ENCODE results near the gene ZDHHC16. TPM values are rescaled to one million over a fixed set of nuclear protein-coding genes. Genes with fewer than 3 reads are reported as not detected.

Gene ZDHHC16
- total and polyA plus RNA-seq, 2 donors from 2014 or later: 35.9 to 48.9 TPM

GRCh38 chr10:97442277-97442676 lies 3.7 kb upstream of the ZDHHC16 start:
- Histone ChIP-seq H3K9me3 (ENCODE audit: control insufficient read depth in 2 of 3, insufficient read depth in 1 of 3, low read length in 3 of 3) (no peaks in the 10 kb centered on the region), H3K27ac (ENCODE audit: low read depth in 2 of 2, low read length in 2 of 2) (no peak overlapping the region), H3K27me3 (ENCODE audit: control insufficient read depth, insufficient read depth, low read length) (no peaks in the 10 kb centered on the region), H3K9ac (ENCODE audit: low read length in 3 of 3) (no peak overlapping the region), H3K36me3 (ENCODE audit: control insufficient read depth in 2 of 3, insufficient read depth in 3 of 3, low read length in 3 of 3) (peaks cover 0 to 11% (median 8%) of the 10 kb centered on the region in 3 donors), H3K4me1 (ENCODE audit: control insufficient read depth in 2 of 3, insufficient read depth in 2 of 3, low read depth in 1 of 3, low read length in 3 of 3) (peaks cover 0 to 13% (median 5%) of the 10 kb centered on the region in 3 donors), H3K4me3 (ENCODE audit: low read length in 3 of 3) (no peak overlapping the region)
- no peak for TF ChIP-seq CTCF (IDR thresholded peaks at IDR 0.05; ENCODE audit: borderline replicate concordance, extremely low read depth, insufficient read depth)
- DNase-seq (no peak), FAIRE-seq (no peak)
- intact Hi-C loops (cut with DNase I): no loop called here

- H3K9ac ChIP-seq (ENCODE audit: low read length in 3 of 3): no peak overlapping the region
- DNase-seq (no peak), FAIRE-seq (no peak)
- no peaks in the 10 kb centered on the region for H3K27me3 ChIP-seq (ENCODE audit: control insufficient read depth, insufficient read depth, low read length)
- H3K4me3 ChIP-seq (ENCODE audit: low read length in 3 of 3): no peak overlapping the region
- intact Hi-C loops (cut with DNase I): no loop called here
- peaks cover 0 to 16% (median 10%) of the 10 kb centered on the region in 3 donors for H3K4me1 ChIP-seq (ENCODE audit: control insufficient read depth in 2 of 3, insufficient read depth in 2 of 3, low read depth in 1 of 3, low read length in 3 of 3)
- TF ChIP-seq CTCF (IDR thresholded peaks at IDR 0.05; ENCODE audit: borderline replicate concordance, extremely low read depth, insufficient read depth): no peak
- no peaks in the 10 kb centered on the region for H3K9me3 ChIP-seq (ENCODE audit: control insufficient read depth in 2 of 3, insufficient read depth in 1 of 3, low read length in 3 of 3)
- no peak overlapping the region for H3K27ac ChIP-seq (ENCODE audit: low read depth in 2 of 2, low read length in 2 of 2)
- peaks cover 0 to 5% (median 1%) of the 10 kb centered on the region in 3 donors for H3K36me3 ChIP-seq (ENCODE audit: control insufficient read depth in 2 of 3, insufficient read depth in 3 of 3, low read length in 3 of 3)
Measured at GRCh38 chr10:97444212-97444611, 1.8 kb upstream of the ZDHHC16 start.

- no peaks in the 10 kb centered on the region for H3K27me3 ChIP-seq (ENCODE audit: control insufficient read depth, insufficient read depth, low read length)
- peak overlapping the region; percentile 82 to 93 (median 84) for H3K9ac ChIP-seq (ENCODE audit: low read length in 3 of 3)
- peak overlapping the region; percentile 2 to 69 for H3K27ac ChIP-seq (ENCODE audit: low read depth in 2 of 2, low read length in 2 of 2)
- no peak for FAIRE-seq
- intact Hi-C loops (cut with DNase I): no loop called here
- TF ChIP-seq CTCF (IDR thresholded peaks at IDR 0.05; ENCODE audit: borderline replicate concordance, extremely low read depth, insufficient read depth): no peak
- no peaks in the 10 kb centered on the region for H3K9me3 ChIP-seq (ENCODE audit: control insufficient read depth in 2 of 3, insufficient read depth in 1 of 3, low read length in 3 of 3)
- peaks cover 0 to 5% (median 0%) of the 10 kb centered on the region in 3 donors for H3K36me3 ChIP-seq (ENCODE audit: control insufficient read depth in 2 of 3, insufficient read depth in 3 of 3, low read length in 3 of 3)
- peak overlapping the region; percentile 94 to 100 (median 97) for H3K4me3 ChIP-seq (ENCODE audit: low read length in 3 of 3)
- no peak for DNase-seq
- peaks cover 0 to 17% (median 10%) of the 10 kb centered on the region in 3 donors for H3K4me1 ChIP-seq (ENCODE audit: control insufficient read depth in 2 of 3, insufficient read depth in 2 of 3, low read depth in 1 of 3, low read length in 3 of 3)
Measured at GRCh38 chr10:97445357-97445721, 636 bp upstream of the ZDHHC16 start.

- no peaks in the 10 kb centered on the region for H3K27me3 ChIP-seq (ENCODE audit: control insufficient read depth, insufficient read depth, low read length)
- FAIRE-seq (no peak), DNase-seq (no peak)
- peaks cover 0 to 13% (median 12%) of the 10 kb centered on the region in 3 donors for H3K4me1 ChIP-seq (ENCODE audit: control insufficient read depth in 2 of 3, insufficient read depth in 2 of 3, low read depth in 1 of 3, low read length in 3 of 3)
- no peaks in the 10 kb centered on the region for H3K9me3 ChIP-seq (ENCODE audit: control insufficient read depth in 2 of 3, insufficient read depth in 1 of 3, low read length in 3 of 3)
- H3K4me3 ChIP-seq (ENCODE audit: low read length in 3 of 3): no peak overlapping the region
- TF ChIP-seq CTCF (IDR thresholded peaks at IDR 0.05; ENCODE audit: borderline replicate concordance, extremely low read depth, insufficient read depth): no peak
- H3K36me3 ChIP-seq (ENCODE audit: control insufficient read depth in 2 of 3, insufficient read depth in 3 of 3, low read length in 3 of 3): peaks cover 0 to 3% (median 2%) of the 10 kb centered on the region in 3 donors
- no peak overlapping the region for H3K27ac ChIP-seq (ENCODE audit: low read depth in 2 of 2, low read length in 2 of 2)
- intact Hi-C loops (cut with DNase I): no loop called here
- H3K9ac ChIP-seq (ENCODE audit: low read length in 3 of 3): no peak overlapping the region
Measured at GRCh38 chr10:97450828-97451227, 4.9 kb downstream of the ZDHHC16 start.
